GM12872 (cell line): Measurements from ENCODE around the gene NLRP1.

Experiments used
- TF ChIP-seq, protein P1 (sequence below): IDR thresholded peaks from 3 replicates; pipeline ENCODE4 v1.5.1; 2011; ENCODE audit warnings: low read depth, mild to moderate bottlenecking, low read length, moderate library complexity; ENCODE audit not compliant: insufficient read depth

The NLRP1 gene

DNA sequence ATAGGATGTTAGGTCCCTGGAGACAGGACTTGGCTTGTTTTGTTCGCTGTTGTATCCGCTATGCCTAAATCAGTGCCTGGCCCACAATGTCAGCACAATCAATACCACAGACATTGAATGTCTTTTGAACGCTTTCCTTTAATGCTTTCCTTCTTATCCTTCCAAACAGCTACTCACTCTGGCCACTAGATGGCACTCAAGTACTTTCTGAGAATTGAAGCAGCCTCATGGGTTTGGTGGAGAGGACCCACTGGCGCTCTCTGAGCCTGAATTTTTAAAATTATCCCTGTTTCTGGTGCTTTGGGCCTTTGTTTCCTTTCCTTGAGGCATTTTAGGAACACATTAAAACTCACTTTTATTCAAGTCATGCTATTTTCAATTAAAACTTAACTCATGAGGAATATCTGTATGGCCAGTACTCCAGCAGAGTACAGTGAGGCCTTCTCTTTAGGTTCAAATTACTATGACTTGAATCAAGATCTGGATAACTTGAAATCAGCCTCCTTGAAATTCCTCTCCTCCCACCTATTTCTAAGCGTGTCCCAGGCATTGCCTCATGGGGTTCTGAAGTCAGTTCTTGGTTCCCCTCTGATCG is 3.2 kb upstream of the NLRP1 start:
- TF ChIP-seq, protein P1, sequence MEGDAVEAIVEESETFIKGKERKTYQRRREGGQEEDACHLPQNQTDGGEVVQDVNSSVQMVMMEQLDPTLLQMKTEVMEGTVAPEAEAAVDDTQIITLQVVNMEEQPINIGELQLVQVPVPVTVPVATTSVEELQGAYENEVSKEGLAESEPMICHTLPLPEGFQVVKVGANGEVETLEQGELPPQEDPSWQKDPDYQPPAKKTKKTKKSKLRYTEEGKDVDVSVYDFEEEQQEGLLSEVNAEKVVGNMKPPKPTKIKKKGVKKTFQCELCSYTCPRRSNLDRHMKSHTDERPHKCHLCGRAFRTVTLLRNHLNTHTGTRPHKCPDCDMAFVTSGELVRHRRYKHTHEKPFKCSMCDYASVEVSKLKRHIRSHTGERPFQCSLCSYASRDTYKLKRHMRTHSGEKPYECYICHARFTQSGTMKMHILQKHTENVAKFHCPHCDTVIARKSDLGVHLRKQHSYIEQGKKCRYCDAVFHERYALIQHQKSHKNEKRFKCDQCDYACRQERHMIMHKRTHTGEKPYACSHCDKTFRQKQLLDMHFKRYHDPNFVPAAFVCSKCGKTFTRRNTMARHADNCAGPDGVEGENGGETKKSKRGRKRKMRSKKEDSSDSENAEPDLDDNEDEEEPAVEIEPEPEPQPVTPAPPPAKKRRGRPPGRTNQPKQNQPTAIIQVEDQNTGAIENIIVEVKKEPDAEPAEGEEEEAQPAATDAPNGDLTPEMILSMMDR, result peak; percentile 82

DNA sequence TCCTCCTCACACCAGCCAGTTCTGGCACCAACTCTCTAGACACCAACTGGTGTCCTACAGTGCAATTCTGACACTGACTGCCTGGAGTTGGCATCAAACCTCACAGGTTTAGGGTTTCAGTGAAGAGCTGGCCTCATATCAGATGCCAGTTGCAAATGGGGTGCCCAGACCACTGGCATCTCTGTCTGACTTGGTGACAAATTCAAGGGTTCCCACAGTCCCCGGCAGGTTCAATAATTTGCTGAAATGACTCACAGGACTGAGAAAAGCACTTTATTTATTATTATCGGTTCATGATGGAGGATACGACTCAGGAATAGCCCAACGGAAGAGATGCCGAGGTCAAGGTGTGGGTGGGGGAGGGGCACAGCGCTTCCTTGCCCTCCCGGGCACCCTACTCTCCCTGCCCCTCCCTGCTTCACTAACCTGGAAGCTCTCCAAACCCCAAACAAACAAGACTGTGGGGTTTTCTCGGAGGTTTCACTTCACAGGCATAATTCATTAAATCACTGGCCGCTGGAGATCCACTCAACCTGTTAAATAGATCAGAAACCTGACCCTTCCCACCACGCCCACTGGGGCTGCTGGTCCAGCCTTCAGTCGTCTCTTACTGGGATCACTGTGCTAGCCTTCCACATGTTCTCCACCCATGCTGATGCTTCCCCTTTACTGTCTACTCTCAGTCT is 1.7 kb upstream of the NLRP1 start:
- TF ChIP-seq, protein P1, result no peak

DNA sequence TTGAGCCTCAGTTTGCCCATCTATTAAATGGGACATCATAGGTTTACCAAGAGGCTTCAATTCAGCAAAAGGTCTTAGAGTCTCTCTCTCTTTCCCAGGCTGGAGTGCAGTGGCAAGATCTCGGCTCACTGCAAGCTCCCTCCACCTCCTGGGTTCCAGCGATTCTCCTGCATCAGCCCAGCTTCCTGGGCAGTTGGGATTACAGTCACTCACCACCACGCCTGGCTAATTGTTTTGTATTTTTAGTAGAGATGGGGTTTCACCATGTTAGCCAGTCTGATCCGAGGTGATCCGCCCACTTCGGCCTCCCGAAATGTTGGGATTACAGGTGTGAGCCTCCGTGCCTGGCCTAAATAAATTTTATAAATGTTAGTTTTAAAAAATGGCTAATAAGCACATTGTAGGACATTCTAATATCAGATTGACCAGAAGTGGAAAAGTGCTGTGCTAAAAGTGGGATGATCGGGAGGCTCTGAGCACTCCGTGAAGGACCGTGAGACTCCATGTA is 1.0 kb upstream of the NLRP1 start:
- TF ChIP-seq, protein P1, result no peak

DNA sequence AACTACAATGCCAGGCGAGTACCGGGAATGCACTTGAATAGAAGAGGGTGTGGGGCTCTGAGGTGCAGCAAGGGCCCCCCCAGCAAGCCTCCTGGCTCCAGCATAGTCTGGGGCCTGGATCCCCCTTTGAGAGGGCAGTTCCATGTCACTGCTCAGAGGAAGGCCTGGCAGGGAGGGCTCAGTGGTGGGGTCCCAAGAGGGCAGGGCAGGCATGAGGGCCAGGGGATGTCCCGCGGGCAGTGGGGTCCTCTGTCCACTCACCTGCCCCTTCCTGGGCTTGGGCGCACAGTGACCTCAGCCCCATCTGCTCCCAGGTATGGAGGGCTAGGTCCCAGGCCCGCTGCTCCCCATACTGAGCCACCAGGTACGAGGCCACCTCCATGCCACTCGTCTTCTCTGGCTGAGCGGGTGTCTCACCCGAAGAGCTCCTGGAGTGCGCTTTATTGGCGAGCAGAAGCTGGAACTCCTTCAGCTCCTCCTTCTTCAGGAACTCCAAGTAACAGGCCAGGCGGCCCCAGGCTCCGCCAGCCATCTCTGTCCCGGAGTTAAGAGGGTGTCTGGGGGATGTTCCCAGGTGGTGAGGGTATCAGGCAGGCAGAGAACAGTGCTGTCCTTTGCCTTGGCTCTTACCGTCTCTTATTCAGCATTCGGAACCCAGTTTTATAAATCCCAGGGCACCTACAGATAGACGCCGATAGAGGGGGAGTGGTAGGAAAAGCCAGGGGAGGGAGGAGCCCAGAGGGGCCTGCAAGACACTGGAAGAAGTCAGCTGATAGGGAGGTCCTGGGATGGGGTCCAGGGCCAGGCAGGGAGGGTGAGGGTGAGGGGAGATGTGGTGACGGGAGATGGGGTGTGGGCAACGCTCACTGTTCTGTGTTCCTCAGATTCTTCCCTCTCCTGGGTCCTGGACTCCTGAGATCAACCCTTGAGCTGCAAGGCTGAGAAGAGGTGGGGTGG is 605 bp downstream of the NLRP1 start:
- TF ChIP-seq, protein P1, result no peak

DNA sequence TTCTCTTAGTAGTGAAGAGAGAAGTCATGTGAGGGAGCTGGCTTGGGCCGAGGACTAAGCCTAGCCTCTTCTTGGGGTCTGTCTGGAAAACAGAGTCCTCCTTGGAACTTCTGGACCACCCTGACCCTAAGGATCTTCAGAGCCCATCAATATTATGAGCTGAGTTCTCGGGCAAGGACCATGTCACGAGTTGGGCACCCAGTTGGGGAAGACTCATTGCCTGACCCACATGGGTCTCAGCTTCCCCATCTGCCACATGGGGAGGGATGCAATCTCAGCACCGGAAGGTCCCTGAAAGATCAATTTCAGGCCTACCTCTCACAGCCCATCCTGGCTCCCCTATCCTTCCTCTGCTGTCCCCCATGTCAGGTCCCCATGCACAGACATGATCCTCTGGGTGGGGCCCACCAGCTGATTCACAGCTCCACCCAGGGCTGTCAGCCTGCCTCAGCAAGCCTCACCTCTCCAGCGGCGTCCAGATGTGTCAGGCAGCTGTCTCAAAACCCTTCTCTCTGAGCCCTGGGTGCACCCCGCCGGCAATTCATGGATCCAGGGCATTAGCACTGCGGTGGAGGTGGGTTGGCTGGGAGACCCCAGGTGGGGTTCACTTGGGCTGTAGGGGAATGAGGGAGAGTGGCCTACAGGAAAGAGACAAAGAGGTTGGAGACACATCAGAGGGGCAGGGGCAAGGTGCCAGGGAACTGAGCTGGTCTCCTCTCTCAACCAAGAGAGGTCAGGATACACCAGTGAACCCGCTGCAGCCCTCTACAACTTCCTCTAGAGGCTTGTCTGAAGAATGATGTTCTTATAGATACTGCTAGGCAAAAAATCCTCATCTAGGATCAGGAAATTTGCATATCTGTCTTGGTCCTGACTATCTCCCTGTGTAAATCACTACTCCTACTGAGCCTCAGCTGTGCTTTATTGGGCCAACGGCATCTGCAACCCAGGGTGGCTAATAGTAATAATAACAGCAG is 1.8 kb downstream of the NLRP1 start:
- TF ChIP-seq, protein P1, result no peak

DNA sequence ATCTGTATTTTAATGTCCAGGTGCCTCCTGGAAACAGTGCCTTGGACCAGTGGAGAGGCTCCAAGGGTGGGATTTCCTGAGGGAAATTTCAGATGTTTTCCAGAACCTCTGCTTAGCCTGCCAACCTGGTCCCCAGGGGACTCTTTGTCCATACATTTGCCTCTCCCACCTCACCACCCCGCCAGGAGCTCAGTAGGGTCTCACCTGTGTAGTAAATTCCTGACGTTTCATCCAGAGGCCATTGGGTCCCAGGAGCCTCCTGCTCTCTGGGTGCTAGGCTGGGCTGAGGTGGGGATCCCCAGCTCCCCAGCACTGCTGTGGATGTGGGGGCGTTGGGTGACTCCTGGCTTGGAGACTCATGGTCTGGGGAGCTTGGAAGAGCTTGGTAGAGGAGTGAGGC is 2.7 kb downstream of the NLRP1 start:
- TF ChIP-seq, protein P1, result no peak
